ENCODE results near the gene PACSIN3.
"Not testable (repeated sequence)": the region's sequence is repeated elsewhere in the genome, so short reads cannot be mapped to it uniquely, and the experiment has no call there.

The PACSIN3 gene

DNA sequence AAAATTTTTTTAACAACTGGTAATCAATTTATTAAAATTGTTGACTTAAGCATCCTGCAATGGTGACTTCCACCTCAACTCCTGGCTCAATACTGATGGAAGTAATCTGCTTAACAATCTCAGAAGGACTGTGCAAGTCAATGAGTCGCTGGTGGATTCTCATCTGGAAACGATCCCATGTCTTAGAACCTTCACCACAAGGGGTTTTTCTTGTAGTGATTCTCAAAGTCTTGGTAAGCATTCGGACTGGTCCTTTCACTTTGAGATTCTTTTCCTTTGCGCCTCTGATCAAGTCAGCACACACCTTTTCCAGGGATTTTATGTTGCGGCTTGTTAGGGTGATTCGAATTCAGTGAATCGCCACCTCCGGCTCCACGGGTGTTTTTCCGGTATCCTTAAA lies 4.9 kb upstream of the PACSIN3 start:
- not testable (repeated sequence) for DNase-seq

DNA sequence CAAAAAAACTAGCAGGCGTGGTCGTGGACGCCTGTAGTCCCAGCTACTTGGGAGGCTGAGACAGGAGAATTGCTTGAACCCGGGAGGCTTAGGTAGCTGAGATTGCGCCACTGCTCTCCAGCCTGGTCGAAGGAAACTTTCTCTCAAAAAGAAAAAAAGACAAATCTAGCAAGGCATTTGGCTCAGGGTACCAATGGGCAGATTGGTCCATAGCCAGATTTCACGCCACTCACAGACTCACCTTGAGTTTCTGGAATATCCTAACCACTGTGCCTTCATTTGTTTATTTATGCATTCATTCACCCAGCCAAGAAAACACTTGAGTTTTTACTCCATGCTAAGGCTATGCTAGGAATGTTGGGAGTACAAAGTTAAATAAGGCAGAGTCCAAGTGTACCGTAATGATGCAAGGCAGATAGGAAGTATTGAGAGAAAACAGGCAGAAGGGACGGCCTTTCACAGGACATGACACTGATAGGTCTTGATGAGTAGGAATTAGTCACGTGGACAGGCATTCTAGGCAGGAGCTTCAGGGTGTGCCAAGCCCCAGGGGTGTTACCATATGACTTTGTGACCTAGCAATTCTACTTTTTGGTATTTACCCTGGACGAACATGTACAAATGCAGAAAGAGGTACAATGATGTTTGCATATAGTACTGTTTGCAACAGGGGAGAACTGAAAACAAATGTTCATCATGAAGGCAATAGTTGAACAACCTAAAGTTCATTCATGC lies 3.0 kb upstream of the PACSIN3 start:
- no peak for DNase-seq

DNA sequence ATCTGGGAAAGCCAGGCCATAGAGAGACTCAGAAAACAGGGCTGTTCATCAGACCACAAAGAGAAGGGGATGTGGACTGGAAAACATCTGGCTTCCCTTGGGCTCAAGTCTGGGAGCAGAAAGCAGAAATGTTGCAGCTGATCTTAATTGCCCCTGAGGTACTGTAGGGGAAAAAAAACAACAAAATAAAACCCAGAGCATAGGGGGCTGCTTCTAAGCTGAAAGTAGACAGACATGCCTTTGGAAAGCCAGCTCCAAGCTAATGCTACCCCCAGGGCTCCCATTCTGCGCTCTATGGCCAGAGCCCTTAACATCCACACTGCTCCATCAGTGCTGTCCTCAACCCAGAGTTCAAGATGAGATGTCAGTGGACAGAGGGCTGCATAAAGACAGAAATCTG lies 2.0 kb upstream of the PACSIN3 start:
- DNase-seq = no peak

DNA sequence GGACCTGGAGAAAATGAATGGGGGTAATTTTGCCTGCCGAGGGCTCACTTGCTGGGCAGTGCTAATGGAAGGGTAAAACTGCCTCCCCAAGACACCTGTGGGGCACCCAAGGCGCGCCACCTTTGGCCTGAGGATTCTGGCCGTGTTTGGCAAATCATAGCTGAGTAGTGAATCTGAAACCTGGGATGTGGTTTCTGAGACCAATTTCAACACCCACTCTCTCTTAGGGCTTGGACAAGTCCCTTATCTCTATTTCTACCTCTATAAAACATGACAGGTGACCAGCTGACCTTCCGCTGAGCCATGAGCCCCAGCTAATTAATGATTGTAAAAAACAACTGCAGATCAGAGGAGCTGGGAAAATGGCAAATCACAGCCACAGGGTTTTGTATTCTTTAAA lies 1.5 kb upstream of the PACSIN3 start:
- DNase-seq = no peak

DNA sequence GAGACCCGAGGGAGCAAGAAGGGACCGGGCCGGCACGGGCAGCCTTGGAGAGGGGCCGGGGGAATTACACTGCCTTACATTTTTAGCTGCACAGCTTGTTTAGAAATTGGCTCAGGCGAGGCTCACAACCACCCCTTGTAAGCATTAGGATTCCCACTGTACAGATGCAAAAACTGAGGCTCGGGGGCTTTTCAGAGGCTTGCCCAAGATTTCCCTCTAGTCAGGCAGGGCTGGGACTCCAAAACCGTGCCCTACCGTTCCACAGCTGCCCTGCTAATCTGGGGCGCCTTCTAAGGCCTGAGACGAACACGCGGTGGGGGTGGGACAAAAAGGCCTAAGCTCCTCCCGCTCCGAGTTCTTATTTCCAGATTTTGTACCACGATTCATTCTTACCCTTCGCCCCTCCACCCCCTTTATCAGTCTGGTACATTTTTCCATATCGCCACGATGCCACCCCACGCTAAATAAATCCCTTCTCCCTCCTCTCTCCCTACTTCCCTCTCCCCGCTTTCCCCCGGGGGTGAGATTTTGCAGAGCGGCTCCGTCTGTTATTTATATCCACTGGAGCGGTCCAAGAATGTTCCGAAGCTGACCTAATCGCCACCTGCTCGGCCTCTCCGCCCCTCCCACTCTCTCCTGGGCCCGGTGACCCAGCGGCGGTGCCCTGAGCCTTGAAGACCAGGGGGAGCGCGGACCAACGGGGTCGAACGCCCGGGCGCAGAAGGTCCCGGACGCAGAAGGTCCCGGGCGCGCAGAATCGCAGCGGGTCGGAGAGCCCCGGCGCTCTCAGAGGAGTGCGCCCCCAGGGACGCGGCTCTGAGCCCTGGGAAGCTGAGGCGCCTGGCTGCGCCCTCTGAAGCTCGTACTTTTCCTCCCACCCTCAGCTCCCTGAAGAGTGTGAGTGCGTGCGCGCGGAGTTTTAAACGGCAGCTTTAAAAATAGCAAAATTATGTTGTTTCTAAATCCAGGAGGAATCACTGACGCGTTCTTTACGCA lies 764 bp upstream of the PACSIN3 start:
- DNase-seq = no peak

DNA sequence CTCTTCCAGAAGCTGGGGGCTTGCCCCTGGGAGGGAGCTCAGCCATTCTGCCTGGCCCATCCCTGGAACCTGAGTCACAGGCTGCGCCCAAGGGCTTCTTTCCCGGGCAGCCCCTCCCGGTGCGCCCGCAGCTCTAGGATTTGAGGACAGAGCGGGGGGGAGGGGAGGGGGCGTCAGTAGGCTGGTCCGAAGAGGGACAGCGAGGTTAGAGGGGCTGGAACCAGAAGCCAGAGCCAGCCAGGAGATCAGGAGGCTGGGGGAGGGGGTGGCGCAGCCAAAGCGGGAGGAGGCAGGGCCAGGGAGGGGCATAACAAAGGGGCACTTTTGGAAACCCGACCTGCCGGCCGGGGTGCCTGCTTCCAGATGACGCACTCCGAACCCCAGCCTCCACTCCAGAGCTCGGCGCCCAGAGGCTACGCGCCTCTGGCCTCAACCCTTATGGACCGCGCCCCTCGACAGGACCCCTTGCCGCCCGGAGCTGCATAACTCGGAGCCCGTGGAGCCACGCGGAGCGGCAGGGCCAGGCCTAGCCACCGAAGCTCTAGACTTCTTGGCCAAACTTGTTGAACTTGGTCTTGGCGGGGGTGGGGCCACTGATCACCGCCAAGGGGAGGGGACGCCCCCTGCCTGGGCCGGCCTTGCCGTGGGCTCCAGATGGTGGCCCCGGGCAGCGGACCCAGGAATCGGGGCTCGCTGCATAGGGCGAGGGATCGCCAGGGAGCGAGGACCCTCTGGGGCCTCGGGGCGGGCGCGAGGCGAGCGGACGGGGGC lies 744 bp downstream of the PACSIN3 start:
- no peak for DNase-seq

DNA sequence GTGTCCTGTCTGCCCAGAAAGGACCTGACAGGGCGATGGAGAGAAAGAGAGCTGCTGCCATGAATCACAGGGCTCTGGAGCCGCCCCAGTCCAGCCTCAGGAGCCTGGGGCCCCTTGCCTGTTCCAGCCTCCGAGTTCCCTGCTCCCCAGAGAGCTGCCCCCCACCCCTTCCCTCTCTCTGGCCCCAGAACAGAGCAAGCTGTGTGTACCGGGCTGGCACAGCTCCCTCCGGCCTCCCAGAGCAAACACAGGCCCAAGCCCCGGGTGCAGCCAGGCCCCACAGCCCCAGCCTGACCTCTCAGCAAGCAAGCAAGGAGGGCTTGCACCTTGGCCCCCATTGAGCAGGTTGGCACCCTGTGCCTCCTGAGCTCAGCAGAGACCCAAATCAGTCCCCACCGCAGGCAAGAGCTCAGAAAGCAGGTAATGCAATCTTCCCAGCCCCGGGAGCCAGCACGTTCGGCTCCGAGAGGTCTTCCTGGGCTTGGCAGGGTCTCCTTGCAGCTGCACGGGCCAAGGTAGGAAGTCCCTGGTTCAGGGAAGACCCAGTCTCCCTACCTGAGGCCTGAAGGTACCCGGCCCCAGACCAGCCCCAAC lies 1.4 kb downstream of the PACSIN3 start:
- DNase-seq = no peak

DNA sequence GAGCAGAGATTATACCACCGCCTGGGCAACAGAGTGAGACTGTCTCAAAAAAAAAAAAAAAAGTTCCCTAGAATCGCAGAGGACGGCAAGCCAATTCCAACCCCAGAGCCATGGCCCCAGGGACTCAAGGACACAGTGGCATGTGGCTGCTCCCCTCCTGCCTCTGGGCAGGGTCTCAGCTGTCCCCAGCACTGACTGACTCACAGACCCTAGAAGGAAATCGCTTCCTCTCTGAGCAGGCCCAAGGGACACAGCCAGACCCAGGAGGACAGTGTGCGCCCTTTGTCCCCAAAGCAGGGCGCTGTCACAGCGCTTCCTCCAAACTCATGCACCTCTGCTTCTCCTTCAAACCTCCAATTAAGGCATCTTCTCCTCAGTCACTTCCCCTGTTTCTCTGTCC lies 2.3 kb downstream of the PACSIN3 start:
- no peak for DNase-seq

DNA sequence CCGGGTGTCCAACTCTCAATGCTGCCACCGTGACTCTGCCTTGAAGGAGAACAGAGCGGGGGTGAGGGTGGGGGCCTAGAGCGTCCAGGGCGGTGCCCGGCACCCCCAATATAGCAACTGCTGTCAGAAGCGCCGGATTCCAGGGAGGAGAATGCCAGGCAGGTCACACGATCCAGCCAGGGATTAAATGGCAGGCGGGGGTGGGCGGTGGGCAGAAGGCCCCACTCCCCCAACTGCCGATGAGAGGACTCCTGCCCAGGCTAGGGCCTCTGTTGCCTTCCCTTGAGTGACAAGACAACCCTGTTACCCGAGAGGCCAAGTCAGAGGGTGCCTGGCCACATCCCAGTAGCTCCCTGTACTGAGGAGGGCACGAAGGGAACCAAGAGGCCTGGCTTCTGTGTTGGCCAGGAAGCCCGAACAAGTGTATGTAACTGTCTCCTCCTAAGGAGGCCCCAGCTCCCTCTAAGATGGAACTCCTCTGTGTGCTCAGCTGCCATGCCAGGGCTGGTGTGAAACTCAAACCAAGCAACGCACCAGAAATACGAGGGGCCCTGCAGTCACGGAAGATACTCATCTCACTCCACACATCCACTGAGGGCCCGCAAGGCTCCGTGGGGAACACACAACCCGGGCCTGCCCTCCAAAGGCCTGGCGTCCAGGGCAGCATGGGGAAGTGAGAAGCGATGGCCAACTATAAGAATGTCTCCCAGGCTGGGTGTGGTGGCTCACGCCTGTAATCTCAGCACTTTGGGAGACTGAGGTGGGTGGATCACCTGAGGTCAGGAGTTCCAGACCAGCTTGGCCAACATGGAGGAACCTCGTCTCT lies 3.0 kb downstream of the PACSIN3 start:
- no peak for DNase-seq

DNA sequence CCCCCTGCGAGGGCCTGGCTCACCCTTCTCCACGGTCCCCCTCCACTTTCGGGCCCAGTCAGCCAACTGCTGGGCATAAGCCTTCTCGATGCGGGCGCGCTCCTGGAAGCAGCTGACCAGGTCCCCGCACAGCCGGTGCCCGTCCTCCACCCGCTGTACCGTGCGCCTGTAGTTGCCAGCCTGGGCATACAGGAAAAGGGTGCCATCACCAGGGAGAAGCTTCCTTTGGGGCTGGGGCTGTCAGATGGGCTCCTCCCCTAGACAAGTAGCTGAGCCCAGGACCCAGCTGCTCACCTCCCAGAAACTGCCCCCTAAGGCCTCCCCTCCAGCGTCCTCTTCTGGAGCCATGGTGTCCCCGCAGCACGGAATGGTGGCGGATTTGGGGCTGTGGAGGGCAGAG lies 3.9 kb downstream of the PACSIN3 start:
- DNase-seq = no peak

DNA sequence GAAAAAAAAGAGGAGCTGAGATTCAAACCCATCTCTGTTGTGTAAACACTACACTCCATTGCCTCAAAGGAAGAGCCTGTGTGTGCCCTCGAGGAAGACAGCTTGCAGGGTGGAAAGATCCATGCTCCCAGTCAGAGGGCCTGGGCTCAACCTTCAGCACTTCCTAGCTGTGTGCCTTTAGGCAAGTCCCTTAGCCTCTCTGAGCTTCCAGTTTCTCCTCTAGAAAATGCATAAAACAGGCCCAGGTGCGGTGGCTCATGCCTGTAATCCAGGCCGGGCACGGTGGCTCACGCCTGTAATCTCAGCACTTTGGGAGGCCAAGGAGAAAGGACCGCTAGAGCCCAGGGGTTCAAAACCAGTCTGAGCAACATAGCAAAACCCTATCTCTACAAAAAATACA lies 5.0 kb downstream of the PACSIN3 start:
- DNase-seq = no peak

DNA sequence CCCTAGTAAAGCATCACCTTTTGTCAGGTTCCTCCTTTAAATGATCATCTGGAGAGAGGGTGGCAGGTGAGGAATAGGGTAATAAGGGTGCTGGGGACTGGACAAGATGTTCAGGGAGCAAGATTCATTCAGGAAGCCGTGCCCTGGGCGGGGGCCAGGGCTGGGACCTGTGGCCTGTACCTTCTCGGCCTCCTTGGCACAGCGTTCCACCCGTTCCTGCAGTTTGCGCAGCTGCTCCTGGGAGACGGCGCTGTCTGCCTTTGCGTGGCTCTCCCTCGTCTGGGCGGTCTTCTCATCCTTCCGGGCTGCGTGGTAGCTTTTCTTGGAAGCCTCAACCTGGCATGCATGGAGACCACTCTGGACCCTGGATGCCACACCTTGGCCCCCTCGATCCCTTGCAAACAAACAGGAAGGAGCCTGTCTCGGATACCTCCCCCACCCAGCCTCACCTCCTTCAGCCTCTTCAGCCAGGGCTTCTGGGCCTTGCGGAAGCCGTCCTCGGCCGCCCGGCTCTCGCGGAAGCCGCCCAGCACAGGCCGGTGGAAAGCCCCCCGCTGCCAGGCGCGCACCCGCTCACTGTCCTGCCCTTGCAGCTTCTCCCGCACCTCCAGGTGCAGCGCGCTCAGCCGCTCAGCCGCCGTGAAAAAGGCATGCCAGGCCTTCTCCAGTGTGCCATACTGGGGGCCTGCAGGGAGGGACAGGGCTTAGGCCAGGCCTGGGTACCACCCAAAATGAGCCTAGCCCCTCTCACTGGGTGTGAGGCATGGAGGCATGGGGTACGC lies 6.0 kb downstream of the PACSIN3 start:
- DNase-seq = no peak

DNA sequence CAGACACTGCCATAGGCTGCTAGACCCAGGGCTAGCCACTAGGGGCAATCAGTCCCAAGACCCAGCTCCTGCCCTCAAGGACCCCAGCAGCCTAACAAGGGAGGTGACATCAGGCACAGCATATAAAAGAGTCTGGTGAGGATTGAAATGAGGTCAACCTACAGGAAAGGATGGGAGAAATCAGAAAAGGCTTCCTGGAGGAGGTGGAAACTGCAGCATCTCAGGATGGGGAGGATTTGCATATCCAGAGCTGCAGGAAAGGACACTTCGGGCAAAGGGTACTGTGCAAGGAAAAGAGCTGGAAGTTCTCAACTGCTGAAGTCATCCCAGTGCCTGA lies 6.6 kb downstream of the PACSIN3 start:
- DNase-seq = no peak

DNA sequence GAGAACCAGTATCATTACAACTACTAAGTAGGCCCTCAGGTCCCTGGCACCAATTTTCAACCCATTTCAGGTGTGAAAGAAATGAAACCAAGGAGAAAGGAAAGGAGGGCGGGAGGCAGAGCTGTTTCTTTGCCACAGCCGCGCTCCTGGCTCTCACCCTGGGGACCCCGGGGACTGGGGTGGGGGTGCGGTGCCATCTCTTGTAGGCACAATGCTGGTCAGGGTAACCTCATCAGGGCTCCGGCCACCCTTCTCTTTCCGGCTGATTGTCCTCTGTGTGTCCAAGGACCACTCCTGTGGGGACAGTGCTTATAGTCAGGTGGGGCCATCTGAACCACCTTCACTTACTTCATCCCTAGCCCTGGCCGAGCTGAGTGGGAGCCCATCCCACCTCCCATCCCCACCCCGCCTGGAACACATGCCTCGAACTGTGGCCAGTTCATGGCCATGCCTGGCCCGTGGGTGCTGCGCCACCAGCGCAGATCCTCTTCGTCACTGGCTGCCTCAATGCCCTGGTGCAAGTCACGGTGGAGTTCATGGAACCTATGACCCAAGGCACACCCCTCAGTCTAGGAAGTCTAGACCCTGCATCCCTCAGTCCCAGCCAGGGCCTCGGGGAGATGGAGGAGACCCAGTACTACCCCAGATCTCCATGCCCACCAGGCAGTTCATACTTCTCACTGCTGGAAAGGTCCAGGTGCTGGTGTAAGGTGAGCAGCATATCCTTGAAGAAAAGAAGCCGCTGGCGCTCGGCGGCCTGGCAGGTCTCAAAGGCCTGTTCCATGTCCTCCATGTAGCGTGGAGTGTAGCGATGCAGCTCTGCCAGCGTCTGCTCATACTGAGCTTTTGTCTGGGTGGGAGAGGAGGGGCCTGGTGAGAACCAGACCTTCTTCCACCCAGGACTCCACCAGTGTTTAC lies 7.2 kb downstream of the PACSIN3 start:
- no peak for DNase-seq

DNA sequence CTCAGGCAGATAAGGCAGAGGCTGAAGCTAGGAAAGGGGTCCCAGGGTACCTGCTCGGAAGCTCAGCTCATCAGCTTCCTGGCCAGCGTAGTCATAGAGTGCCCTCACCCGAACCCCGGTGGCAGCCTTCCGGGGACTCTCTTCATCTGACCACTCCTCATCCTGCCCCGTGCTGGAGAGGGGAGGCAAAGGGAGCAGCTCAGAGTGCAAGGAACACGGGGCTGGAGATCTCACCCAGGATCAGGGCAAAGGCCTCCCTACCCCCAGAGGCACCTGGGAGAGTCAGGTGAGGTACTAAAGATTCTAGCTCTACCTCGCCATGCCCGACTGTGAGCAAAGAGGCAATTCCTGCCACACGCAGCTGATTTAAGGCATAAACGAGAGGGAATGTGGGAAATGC lies 7.9 kb downstream of the PACSIN3 start:
- no peak for DNase-seq

DNA sequence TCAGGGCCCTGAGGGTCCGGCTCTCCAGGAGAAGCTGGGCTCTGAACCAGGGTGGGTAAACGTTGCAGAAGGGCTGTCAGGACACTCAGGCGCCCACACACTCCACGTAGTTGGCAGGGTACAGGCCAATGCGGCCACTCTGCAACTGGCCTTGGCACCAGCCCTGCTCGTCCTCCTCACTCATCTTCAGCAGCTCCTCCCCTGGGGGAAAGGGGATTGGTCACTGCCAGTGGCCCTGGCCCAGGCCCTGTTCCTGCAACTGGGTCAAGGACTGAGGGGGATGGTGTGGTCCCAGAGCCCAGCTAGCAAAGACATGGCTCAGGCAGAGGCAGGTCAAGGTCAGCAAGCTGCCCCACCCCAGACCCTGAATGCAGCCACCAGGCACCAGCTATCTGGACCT lies 8.4 kb downstream of the PACSIN3 start:
- DNase-seq = no peak

DNA sequence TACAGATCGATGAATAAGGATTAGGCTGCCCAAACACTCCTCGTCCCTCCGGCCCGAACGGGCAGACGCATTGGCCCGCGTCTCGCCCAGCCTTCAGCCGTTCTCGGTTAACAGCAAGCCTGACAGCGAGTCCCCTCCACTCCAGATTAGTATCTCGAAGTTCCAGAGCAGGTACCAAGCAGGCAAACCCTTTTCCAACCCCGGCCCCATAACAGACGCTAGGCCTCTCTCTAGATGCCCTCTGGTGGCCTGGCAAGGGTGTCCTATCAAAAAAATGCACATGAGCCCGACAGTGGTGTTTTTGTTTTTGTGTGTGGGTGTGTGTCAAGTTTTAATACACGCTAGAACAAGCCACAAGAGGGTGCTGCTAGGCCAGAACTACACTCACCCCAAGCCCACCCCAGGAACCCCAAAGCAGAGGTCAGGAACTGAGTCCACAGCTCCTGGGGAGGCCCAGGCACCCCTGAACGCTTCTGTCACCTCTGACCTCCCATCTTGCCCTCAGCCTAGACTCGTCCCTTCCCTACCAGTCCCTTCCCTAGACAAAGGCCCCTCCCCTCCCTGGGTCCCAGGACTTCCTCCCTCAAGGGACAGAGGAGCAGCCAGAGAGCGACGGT lies 8.9 kb downstream of the PACSIN3 start:
- DNase-seq = no peak

DNA sequence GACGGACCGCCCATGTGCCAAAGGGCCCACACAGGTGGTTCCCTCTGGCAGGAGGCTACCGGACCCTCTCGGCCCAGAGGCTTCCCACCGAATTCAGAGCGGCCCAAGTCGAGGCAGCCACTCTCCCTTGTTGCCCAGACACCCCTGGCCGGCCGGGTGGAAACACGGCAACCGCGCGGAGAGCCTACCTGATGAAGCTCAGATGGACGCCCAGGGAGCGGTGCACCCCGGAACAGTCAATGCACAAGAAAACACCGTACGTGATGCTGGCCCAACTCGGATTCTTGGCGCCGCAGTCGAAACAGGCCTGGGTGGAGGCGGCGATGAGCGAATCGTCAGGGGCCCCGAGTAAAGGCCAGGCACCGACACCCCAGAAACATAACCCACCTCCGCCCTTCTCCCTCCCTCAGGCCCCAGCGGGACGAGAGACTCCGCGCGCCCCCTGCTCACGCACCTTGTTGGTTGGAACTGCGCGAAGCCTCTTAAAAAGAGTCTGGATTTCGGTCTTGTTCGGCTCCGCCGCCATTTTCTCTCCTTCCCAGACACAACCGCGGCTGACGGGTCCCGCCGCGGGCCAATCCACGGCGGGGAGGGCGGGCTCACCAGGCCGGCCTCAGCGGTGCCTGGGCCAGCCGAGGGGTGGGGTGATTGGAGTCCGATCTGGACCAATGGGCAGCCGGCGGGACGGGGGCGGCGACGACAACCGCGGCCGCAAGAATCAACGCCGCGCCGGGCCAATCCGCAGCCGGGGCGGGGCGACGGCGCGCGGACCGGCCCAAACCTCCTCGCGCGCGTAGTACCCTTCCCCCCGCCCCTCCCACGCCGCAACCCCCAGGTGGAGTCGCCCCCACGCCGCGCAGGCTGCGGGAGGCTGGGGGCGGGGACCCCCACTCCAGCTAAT lies 9.7 kb downstream of the PACSIN3 start, which contains the start of gene ARFGAP2:
TSS of gene ARFGAP2 (minus strand) at position 552 of the 901 bp plus-strand sequence. CDS start at position 526, 26 bp downstream.
- peak; percentile 72 for DNase-seq

Data from NCI-H510A (cell line).